ENCODE results near the gene TMEM8B. TPM values are rescaled to one million over a fixed set of nuclear protein-coding genes. Genes with fewer than 3 reads are reported as not detected.

Gene TMEM8B
- polyA plus RNA-seq, 1 donor from 2014 or later: 1.3 TPM

GRCh38 chr9:35840881-35841644 lies 12.0 kb downstream of the TMEM8B start:
- peaks cover 4% of the 10 kb centered on the region for H3K27me3 Mint-ChIP-seq
- peaks cover 2% of the 10 kb centered on the region for H3K36me3 Mint-ChIP-seq
- peaks cover 30 to 37% (median 36%) of the 10 kb centered on the region in 3 donors for H3K4me1 Mint-ChIP-seq
- H3K9me3 Mint-ChIP-seq: no peaks in the 10 kb centered on the region
- H3K27ac Mint-ChIP-seq: no peak overlapping the region
- H3K4me3 Mint-ChIP-seq: no peak overlapping the region

- Mint-ChIP-seq H3K4me1 (peaks cover 30 to 37% (median 36%) of the 10 kb centered on the region in 3 donors), H3K27ac (no peak overlapping the region), H3K4me3 (no peak overlapping the region), H3K36me3 (peaks cover 2% of the 10 kb centered on the region), H3K9me3 (no peaks in the 10 kb centered on the region), H3K27me3 (peaks cover 4% of the 10 kb centered on the region)
These were observed 12.5 kb downstream of the TMEM8B start for GRCh38 chr9:35841645-35841900.

GRCh38 chr9:35842020-35842745 lies 13.2 kb downstream of the TMEM8B start:
- Mint-ChIP-seq H3K4me1 (peaks cover 34 to 42% (median 36%) of the 10 kb centered on the region in 3 donors), H3K9me3 (no peaks in the 10 kb centered on the region), H3K27me3 (peaks cover 4% of the 10 kb centered on the region), H3K4me3 (no peak overlapping the region), H3K27ac (no peak overlapping the region), H3K36me3 (peaks cover 2% of the 10 kb centered on the region)

- Mint-ChIP-seq H3K9me3 (no peaks in the 10 kb centered on the region), H3K36me3 (peaks cover 2% of the 10 kb centered on the region), H3K27ac (peak overlapping the region in 1 of 3 donors; percentile 65), H3K27me3 (peaks cover 4% of the 10 kb centered on the region), H3K4me1 (peaks cover 35 to 48% (median 37%) of the 10 kb centered on the region in 3 donors), H3K4me3 (no peak overlapping the region)
These were observed 13.8 kb downstream of the TMEM8B start for GRCh38 chr9:35842795-35843194.

GRCh38 chr9:35844628-35845270 lies 15.7 kb downstream of the TMEM8B start:
- Mint-ChIP-seq H3K36me3 (peaks cover 2% of the 10 kb centered on the region), H3K4me3 (peak overlapping the region in 3 of 4 donors; percentile 0 to 53 (median 23)), H3K9me3 (no peaks in the 10 kb centered on the region), H3K27ac (peak overlapping the region; percentile 8 to 64 (median 11)), H3K27me3 (peaks cover 3% of the 10 kb centered on the region), H3K4me1 (peaks cover 31 to 58% (median 40%) of the 10 kb centered on the region in 3 donors)

- H3K27ac Mint-ChIP-seq: peak overlapping the region in 1 of 3 donors; percentile 64
- H3K27me3 Mint-ChIP-seq: peaks cover 3% of the 10 kb centered on the region
- H3K9me3 Mint-ChIP-seq: no peaks in the 10 kb centered on the region
- peaks cover 2% of the 10 kb centered on the region for H3K36me3 Mint-ChIP-seq
- peak overlapping the region in 2 of 4 donors; percentile 55 to 79 for H3K4me3 Mint-ChIP-seq
- H3K4me1 Mint-ChIP-seq: peaks cover 26 to 51% (median 36%) of the 10 kb centered on the region in 3 donors
These were observed 17.1 kb downstream of the TMEM8B start for GRCh38 chr9:35845824-35846771.

- Mint-ChIP-seq H3K27me3 (peaks cover 5% of the 10 kb centered on the region), H3K36me3 (peaks cover 2% of the 10 kb centered on the region), H3K4me1 (peaks cover 21 to 46% (median 30%) of the 10 kb centered on the region in 3 donors), H3K4me3 (peak overlapping the region in 3 of 4 donors; percentile 22 to 71 (median 23)), H3K27ac (peak overlapping the region; percentile 1 to 42 (median 14)), H3K9me3 (no peaks in the 10 kb centered on the region)
These were observed 19.0 kb downstream of the TMEM8B start for GRCh38 chr9:35847792-35848572.

- H3K4me1 Mint-ChIP-seq: peaks cover 9 to 16% (median 10%) of the 10 kb centered on the region in 3 donors
- H3K27me3 Mint-ChIP-seq: peaks cover 2% of the 10 kb centered on the region
- no peaks in the 10 kb centered on the region for H3K36me3 Mint-ChIP-seq
- no peak overlapping the region for H3K27ac Mint-ChIP-seq
- H3K9me3 Mint-ChIP-seq: no peaks in the 10 kb centered on the region
- H3K4me3 Mint-ChIP-seq: no peak overlapping the region
These were observed 23.3 kb downstream of the TMEM8B start for GRCh38 chr9:35852267-35852815.

- no peak overlapping the region for H3K4me3 Mint-ChIP-seq
- H3K27me3 Mint-ChIP-seq: peaks cover 2% of the 10 kb centered on the region
- H3K9me3 Mint-ChIP-seq: no peaks in the 10 kb centered on the region
- H3K36me3 Mint-ChIP-seq: no peaks in the 10 kb centered on the region
- no peak overlapping the region for H3K27ac Mint-ChIP-seq
- H3K4me1 Mint-ChIP-seq: peaks cover 3 to 8% (median 3%) of the 10 kb centered on the region in 3 donors
These were observed 24.1 kb downstream of the TMEM8B start for GRCh38 chr9:35852876-35853865.

GRCh38 chr9:35854091-35854762 lies 25.2 kb downstream of the TMEM8B start:
- Mint-ChIP-seq H3K4me3 (no peak overlapping the region), H3K9me3 (no peaks in the 10 kb centered on the region), H3K36me3 (no peaks in the 10 kb centered on the region), H3K27ac (no peak overlapping the region), H3K4me1 (peaks cover 0 to 2% (median 1%) of the 10 kb centered on the region in 3 donors), H3K27me3 (peaks cover 2% of the 10 kb centered on the region)

- Mint-ChIP-seq H3K27ac (no peak overlapping the region), H3K4me3 (no peak overlapping the region), H3K9me3 (no peaks in the 10 kb centered on the region), H3K27me3 (peaks cover 2% of the 10 kb centered on the region), H3K36me3 (no peaks in the 10 kb centered on the region), H3K4me1 (peaks cover 0 to 2% (median 2%) of the 10 kb centered on the region in 3 donors)
These were observed 27.2 kb downstream of the TMEM8B start for GRCh38 chr9:35856206-35856605.

- no peaks in the 10 kb centered on the region for H3K36me3 Mint-ChIP-seq
- H3K27ac Mint-ChIP-seq: no peak overlapping the region
- peaks cover 2% of the 10 kb centered on the region for H3K27me3 Mint-ChIP-seq
- no peak overlapping the region for H3K4me3 Mint-ChIP-seq
- peaks cover 0 to 4% (median 2%) of the 10 kb centered on the region in 3 donors for H3K4me1 Mint-ChIP-seq
- H3K9me3 Mint-ChIP-seq: no peaks in the 10 kb centered on the region
These were observed 27.9 kb downstream of the TMEM8B start for GRCh38 chr9:35856882-35857281.

All from IgD-negative memory B cell (primary cell).